Stimulated activated CD8-positive, alpha-beta memory T cell treated with anti-CD3 and anti-CD28 coated beads, Interleukin-4, amount 100 ng/mL, for 24 hours (primary cell): ENCODE results near the gene AKAP12.
"Not testable (repeated sequence)": the region's sequence is repeated elsewhere in the genome, so short reads cannot be mapped to it uniquely, and the experiment has no call there.

Source experiments
- DNase-seq: peaks from one replicate; pipeline ENCODE4 v3.0.0-alpha.2; 2020; ENCODE audit warnings: low read depth

Gene AKAP12

GRCh38 chr6:151313066-151313491 is 73.3 kb downstream of the AKAP12 start:
- no peak for DNase-seq

- not testable (repeated sequence) for DNase-seq
Measured at GRCh38 chr6:151315661-151316060, 75.9 kb downstream of the AKAP12 start.

- DNase-seq, result no peak
Measured at GRCh38 chr6:151317103-151317994, 77.6 kb downstream of the AKAP12 start.

GRCh38 chr6:151317995-151318365 is 78.2 kb downstream of the AKAP12 start:
- DNase-seq, result no peak

DNA sequence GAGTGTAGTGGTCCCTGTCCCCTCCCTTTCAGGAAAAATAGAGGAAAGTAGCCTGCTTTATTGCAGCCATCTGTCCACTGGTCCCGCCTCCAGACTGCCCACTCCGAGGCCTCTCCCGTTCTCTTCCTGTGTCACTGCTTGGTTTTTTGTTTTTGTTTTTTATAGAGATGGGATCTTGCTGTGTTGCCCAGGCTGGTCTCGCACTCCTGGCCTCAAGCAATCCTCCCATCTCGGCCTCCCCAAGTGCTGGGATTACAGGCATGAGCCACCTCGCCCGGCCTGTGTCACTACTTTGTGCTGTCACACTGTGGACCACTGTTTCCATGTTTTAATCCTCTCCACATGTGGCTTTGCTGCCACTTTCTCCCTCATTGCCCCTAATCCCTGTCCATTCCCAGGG is 80.4 kb downstream of the AKAP12 start:
- DNase-seq, result no peak

- no peak for DNase-seq
Measured at GRCh38 chr6:151321438-151321837, 81.7 kb downstream of the AKAP12 start.

GRCh38 chr6:151322570-151322969 is 82.8 kb downstream of the AKAP12 start:
- no peak for DNase-seq

DNA sequence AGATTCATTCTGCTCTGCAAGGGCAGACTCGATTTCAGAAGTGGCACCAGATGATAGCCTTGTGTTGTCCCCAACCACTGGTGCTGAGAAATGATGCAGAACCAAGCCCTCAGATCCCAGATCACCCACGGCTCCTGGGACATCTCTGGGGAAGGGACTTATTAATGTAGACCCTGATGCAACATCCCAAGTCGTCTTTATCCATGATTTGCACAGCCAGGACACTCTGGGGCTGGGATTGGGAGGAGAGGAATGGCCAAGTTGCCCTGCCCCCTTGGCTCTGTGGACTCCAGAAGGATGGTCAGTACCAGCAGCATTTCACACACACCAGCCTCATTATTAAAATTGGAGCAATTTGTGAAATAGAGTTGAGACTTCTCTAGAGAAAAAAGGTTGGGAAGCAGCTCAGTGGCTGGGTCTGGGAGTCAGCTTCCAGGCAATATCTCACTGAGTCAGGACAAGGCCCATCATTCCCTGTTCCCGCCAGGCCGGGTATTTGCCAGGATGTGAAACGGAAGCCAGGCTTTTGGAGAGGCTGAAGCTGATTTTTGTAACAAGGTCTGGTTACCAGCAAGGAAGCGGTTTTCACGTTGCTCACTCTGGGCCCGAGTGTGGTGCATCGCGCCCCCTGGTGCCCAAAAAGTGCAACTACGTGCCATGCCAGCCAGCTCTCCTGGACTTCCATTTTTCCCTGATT is 84.2 kb downstream of the AKAP12 start:
- peak; percentile 61 for DNase-seq

GRCh38 chr6:151324488-151324825 is 84.7 kb downstream of the AKAP12 start:
- DNase-seq, result no peak

DNA sequence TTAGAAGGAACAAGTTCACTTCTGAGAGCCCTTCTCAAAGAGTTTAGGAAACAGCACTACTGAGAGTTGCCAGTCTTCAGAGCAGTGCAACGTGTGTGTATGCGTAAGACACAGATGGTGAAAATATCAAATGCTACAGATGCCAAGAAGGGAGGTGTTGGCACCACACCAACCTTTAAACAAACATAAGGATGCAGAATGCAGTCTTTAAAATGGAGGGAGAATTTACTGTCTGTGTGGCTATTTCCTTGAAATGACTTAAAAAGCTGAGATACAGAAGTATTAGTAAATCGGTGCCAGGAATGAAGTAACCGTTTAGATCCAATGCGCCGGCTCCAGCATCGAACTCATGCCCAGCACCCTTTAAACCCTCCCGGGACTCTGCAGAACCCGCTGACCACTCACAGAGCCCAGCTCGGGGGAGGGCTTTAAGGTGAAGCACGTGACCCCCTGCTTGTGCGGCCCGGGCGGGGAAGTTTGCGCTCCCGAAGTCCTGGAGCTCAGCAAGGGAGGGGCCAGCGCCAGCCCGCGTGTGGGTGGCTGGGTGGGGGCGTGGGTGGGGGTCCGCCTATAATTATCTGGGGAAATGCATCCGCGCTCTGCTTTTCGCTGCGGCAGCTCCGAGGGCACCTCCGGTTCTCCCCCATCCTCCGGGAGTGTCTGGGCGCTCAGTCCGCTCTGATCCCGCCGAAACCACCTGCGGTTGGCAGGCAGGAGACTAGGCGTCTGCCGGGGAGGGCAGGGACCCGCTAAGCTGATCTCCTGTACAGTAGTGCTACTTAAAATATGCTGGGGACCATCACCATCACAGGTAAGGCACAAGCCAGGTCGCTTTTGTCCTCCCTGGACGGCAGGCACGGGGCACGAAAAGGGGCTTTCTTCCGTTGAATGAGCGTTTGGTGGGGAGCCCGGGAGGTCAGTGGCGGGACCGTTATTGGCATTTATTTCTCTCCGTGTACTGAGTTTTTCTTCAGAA is 85.6 kb downstream of the AKAP12 start:
- DNase-seq, result no peak

DNA sequence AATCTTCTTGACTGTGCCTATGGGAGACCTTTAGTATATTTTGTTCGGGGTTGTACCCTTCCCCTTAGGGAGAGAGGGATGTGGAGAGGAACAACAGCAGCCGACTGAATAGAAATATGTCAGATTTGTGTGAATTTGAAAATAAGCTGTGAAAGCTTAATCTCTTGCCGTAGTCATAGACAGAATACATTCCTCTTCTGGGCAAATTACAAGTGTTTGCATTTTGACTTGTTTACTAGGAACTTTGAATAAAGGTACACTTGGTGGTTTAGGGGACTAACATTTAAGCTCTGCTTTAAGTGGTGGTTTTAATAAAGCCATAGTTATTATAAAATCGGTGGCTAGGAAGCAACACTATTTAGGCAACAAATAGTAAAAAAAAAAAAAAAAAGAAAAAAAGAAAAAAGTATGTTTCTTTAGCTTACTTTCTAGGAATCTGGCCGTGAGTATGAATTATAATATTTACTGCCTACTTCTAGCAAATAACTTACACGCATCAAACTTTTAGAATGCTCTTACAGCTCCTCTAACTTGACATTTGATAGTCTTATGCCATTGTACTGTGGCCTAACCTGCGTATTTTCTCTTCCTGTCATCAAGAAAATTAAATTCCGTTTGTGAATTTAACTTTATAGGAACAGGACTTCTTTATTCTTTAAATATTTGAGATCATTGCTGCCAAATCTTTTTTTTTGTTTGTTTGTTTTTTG is 86.5 kb downstream of the AKAP12 start:
- DNase-seq, result no peak

GRCh38 chr6:151327101-151327500 is 87.3 kb downstream of the AKAP12 start:
- DNase-seq, result no peak

DNA sequence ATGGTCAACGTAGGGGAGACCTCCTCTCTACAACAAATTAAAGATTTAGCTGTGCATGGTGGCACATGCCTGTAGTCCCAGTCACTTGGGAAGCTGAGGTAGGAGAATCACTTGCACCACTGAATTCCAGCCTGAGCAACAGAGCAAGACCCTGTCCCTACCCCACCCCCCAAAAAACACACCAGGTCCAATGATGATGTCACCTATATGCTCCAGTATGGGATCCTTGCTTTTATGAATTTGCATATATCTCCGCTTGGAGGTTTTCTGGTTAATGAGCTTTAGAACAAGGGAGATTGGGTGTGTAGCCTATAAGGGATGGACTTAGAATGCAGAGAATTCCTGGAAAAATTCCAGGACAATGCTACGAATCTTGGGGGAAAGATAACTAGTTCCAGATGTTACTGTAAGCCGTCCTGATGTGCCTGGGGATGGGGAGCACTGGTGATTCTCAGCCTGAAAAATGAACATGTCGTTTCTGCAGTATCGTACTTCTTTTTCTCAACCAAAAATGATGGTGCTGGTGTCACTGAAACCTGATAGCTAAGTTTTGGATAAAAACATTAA is 90.4 kb downstream of the AKAP12 start:
- DNase-seq, result no peak

DNA sequence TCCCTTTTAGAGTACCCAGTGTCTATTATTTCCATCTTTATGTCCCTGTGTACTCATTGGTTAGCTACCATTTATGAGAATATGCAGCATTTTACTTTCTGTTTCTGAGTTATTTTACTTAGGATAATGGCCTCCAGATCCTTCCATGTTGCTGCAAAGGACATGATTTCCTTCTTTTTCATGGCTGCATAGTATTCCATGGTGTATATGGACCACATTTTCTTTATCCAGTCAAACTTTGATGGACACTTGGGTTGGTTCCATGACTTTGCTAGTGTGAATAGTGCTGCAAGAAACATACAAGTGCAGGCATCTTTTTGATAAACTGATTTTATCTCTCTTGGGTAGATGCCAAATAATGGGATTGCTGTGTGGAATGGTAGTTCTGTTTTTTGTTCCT is 96.2 kb downstream of the AKAP12 start:
- DNase-seq, result no peak

DNA sequence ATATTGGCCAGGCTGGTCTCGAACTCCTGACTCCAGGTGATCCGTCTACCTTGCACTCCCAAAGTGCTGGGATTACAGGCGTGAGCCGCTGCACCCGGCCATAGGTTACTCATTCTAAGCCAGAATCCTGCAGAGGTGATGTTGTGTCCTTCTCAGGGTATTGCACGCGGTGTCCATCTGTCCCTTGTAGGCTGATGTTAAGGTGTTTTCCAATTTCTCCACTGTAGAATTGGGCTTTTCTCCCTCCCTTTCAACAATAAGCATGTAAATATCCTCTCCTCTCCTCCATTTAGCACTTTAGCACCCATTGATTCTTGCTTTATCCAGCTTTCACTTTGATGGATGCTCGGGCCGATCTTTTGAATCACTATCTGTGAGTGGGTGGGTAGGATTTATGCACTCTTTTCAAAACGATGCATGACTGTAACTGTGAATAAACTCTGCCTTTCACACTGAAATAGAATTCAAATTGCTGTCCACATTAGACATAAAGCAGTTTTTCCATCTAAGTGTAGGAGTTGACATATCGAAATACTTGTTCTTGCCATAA is 99.0 kb downstream of the AKAP12 start:
- DNase-seq, result no peak

- no peak for DNase-seq
Measured at GRCh38 chr6:151339369-151339768, 99.6 kb downstream of the AKAP12 start.

- no peak for DNase-seq
Measured at GRCh38 chr6:151340219-151340978, 100.6 kb downstream of the AKAP12 start.

DNA sequence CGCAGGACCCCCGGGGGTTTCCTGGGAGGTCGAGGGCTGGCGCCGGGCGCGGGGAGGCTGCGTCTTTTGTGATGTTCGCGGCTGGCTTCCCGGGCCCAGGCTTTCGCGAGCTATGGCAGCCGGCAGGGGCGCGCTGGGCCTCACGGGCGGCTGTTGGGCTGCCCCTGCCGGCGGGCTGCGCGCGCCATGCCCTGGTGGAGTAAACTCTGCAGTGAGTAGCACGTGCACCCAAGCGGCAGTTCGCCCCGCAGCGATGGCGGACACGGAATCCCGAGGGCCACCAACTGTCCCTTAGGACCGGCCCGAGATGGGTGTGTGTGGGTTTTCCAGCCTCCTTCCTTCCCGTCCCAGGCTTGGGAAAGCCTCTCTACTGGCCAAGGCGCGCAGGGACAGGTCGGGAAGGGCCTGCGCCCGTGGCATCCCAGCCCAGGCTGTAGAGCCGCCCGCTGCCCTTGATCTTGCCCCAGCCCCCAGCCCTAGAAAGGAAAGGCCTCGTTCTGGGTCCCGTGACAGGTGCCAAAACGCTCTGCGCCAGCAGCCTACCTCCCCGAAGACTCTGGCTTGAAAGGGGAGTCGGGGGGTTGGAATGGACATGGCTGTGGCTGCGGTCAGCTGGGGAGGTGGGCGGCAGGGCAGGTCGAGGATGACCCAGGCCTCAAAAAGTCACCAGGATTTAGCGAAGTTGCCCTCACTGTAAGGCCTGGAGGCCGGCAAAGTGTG is 101.9 kb downstream of the AKAP12 start:
- no peak for DNase-seq

- not testable (repeated sequence) for DNase-seq
Measured at GRCh38 chr6:151342750-151343149, 103.0 kb downstream of the AKAP12 start.
